Stomach (tissue), 9 donors: ENCODE measurements around the gene MRPL28. TPM values are rescaled to one million over a fixed set of nuclear protein-coding genes. Genes with fewer than 3 reads are reported as not detected.
A peak's percentile ranks its signal among the peaks of the same experiment; 100 is the strongest.
"Not testable (repeated sequence)": the region's sequence is repeated elsewhere in the genome, so short reads cannot be mapped to it uniquely, and the experiment has no call there.

ENCODE experiments used
- DNase-seq, 2 donors: peaks; one replicate each; pipeline versions ENCODE4 v3.0.0 to v3.0.0-alpha.2; 2013 to 2019
- H3K27ac ChIP-seq, 5 donors: fragments of 200-600 bp in 4 of 5; sonication (generic) in 4 of 5; one replicate each; pipeline ENCODE4 v1.5.1; 2013 to 2019; ENCODE audit warnings: mild to moderate bottlenecking in 1 of 5, moderate library complexity in 1 of 5
- H3K27me3 ChIP-seq, 3 donors: fragments of 200-600 bp; sonication (generic); one replicate each; pipeline ENCODE4 v1.5.1; 2017 to 2019; ENCODE audit warnings: mixed run types in 1 of 3
- H3K36me3 ChIP-seq, 4 donors: fragments of 200-600 bp; sonication (generic); 1 replicate in 3 of 4; 2 replicates in 1 of 4; pipeline ENCODE4 v1.5.1; 2016 to 2019
- H3K4me1 ChIP-seq, 4 donors: fragments of 200-600 bp; sonication (generic); one replicate each; pipeline ENCODE4 v1.5.1; 2016 to 2019
- H3K4me3 ChIP-seq, 4 donors: fragments of 200-600 bp; sonication (generic) in 3 of 4; one replicate each; pipeline ENCODE4 v1.5.1; 2016 to 2019; ENCODE audit warnings: mild to moderate bottlenecking in 1 of 4
- H3K9me3 ChIP-seq, 4 donors: fragments of 200-600 bp; sonication (generic); one replicate each; pipeline ENCODE4 v1.5.1; 2016 to 2019
- CTCF ChIP-seq, 7 experiments: fragments of 450-650 bp in 4 of 7; fragments of 200-600 bp in 3 of 7; sonication (generic) in 3 of 7; IDR thresholded peaks; one replicate each; pipeline ENCODE4 v1.5.1; 2016 to 2019; ENCODE audit warnings: antibody characterized with exemption in 7 of 7, control low read depth in 2 of 7, mild to moderate bottlenecking in 1 of 7
- EP300 ChIP-seq: sonication (generic); formaldehyde crosslinking; IDR thresholded peaks from one replicate; pipeline ENCODE4 v1.6.1; 2017; ENCODE audit warnings: antibody characterized with exemption
- POLR2A ChIP-seq, 4 donors: fragments of 450-650 bp; IDR thresholded peaks; one replicate each; pipeline ENCODE4 v1.6.1; 2016; ENCODE audit warnings: antibody characterized with exemption in 4 of 4, control low read depth in 2 of 4, mild to moderate bottlenecking in 1 of 4, moderate library complexity in 1 of 4
- POLR2AphosphoS5 ChIP-seq, 3 donors: sonication (generic); formaldehyde crosslinking; IDR thresholded peaks; one replicate each; pipeline ENCODE4 v1.6.1; 2016; ENCODE audit warnings: antibody characterized with exemption in 3 of 3
- WGBS, 5 donors: extraction: QIAGEN DNeasy Blood & Tissue Kit in 3 of 5; methylation state at CpG; one replicate each; pipeline versions ENCODE4 v1.1.5 to v1.1.7; 2013 to 2018; 5-methylcytosine and 5-hydroxymethylcytosine counted together
- intact Hi-C: fragments of 100-400 bp; cut with DNase I; formaldehyde crosslinking; loops from one replicate; pipeline ENCODE4 v1.15.1; 2023; ENCODE audit warnings: low total_unique reads
- polyA plus RNA-seq, 3 donors: library from polyadenylated mRNA; stranded (reverse); fragments of 200-250 nt; gene quantifications; one replicate each; pipeline ENCODE4 v1.2.3, GENCODE V29; 2013
- total RNA-seq, 5 donors: library from RNA; depleted of rRNA; stranded (reverse); fragments of >200 nt; gene quantifications; one replicate each; pipeline versions ENCODE4 v1.1.0 to v1.2.3, GENCODE V29; 2014 to 2016
- donor health status: healthy with polysubstance abuse.
- donor health status: Bipolar disorder and iron deficiency.
- donor health status: healthy.

Gene MRPL28
- total and polyA plus RNA-seq, 8 donors = 9.9 to 106 (median 56.6) TPM

- H3K27me3 ChIP-seq = no peaks in the 10 kb centered on the region
- H3K4me3 ChIP-seq = peak overlapping the region; percentile 62 to 89 (median 76)
- no peak for TF ChIP-seq POLR2A (IDR thresholded peaks at IDR 0.05)
- TF ChIP-seq POLR2AphosphoS5 (IDR thresholded peaks at IDR 0.05) = peak in 1 of 3 donors; percentile 4
- intact Hi-C loops = no loop called here
- WGBS, 5 donors = 2 to 5% (median 4%) methylated on average over 22 of the region's 22 CpGs
- H3K27ac ChIP-seq = peak overlapping the region; percentile 60 to 90 (median 75)
- no peaks in the 10 kb centered on the region for H3K9me3 ChIP-seq
- DNase-seq = peak in 1 of 2 donors; percentile 78
- peaks cover 0 to 15% (median 8%) of the 10 kb centered on the region in 4 donors for H3K36me3 ChIP-seq
- H3K4me1 ChIP-seq = peaks cover 24 to 46% (median 37%) of the 10 kb centered on the region in 4 donors
These were observed 26.3 kb upstream of the MRPL28 start for GRCh38 chr16:396605-397004.

- TF ChIP-seq POLR2A (IDR thresholded peaks at IDR 0.05) (no peak), EP300 (no peak), POLR2AphosphoS5 (IDR thresholded peaks at IDR 0.05) (no peak), CTCF (IDR thresholded peaks at IDR 0.05) (no peak)
- Histone ChIP-seq H3K27me3 (no peaks in the 10 kb centered on the region), H3K4me1 (peaks cover 24 to 46% (median 37%) of the 10 kb centered on the region in 4 donors), H3K9me3 (no peaks in the 10 kb centered on the region), H3K27ac (peak overlapping the region; percentile 60 to 90 (median 75)), H3K36me3 (peaks cover 0 to 15% (median 8%) of the 10 kb centered on the region in 4 donors), H3K4me3 (peak overlapping the region; percentile 62 to 89 (median 76))
- intact Hi-C loops = no loop called here
- no peak for DNase-seq
- WGBS, 5 donors = 17 to 37% (median 20%) methylated on average over 3 of the region's 3 CpGs
These were observed 25.9 kb upstream of the MRPL28 start for GRCh38 chr16:396199-396598.

GRCh38 chr16:392450-393030, 22.2 kb upstream of the MRPL28 start:
- Histone ChIP-seq H3K27me3 (no peaks in the 10 kb centered on the region), H3K36me3 (no peaks in the 10 kb centered on the region), H3K9me3 (no peaks in the 10 kb centered on the region), H3K4me1 (peaks cover 16 to 32% (median 24%) of the 10 kb centered on the region in 4 donors), H3K27ac (no peak overlapping the region), H3K4me3 (no peak overlapping the region)
- no peak for TF ChIP-seq CTCF (IDR thresholded peaks at IDR 0.05)
- no peak for TF ChIP-seq POLR2AphosphoS5 (IDR thresholded peaks at IDR 0.05)
- TF ChIP-seq EP300 = no peak
- no peak for TF ChIP-seq POLR2A (IDR thresholded peaks at IDR 0.05)
- 79 to 92% (median 90%) methylated on average over 7 of the region's 7 CpGs for WGBS, 5 donors
- DNase-seq = no peak
- intact Hi-C loops = no loop called here

- Histone ChIP-seq H3K4me1 (peaks cover 12 to 39% (median 27%) of the 10 kb centered on the region in 4 donors), H3K27ac (no peak overlapping the region), H3K9me3 (no peaks in the 10 kb centered on the region), H3K36me3 (no peaks in the 10 kb centered on the region), H3K4me3 (no peak overlapping the region), H3K27me3 (no peaks in the 10 kb centered on the region)
- intact Hi-C loops = no loop called here
- peak; percentile 60 to 70 for DNase-seq
- peak in 5 of 7 experiments; percentile 33 to 71 (median 55) for TF ChIP-seq CTCF (IDR thresholded peaks at IDR 0.05)
- TF ChIP-seq POLR2AphosphoS5 (IDR thresholded peaks at IDR 0.05) = no peak
- WGBS, 5 donors = 64 to 72% (median 67%) methylated on average over 7 of the region's 7 CpGs
These were observed 21.6 kb upstream of the MRPL28 start for GRCh38 chr16:391885-392335.

- peaks cover 4 to 36% (median 21%) of the 10 kb centered on the region in 4 donors for H3K4me1 ChIP-seq
- TF ChIP-seq POLR2A (IDR thresholded peaks at IDR 0.05) (no peak), CTCF (IDR thresholded peaks at IDR 0.05) (no peak), POLR2AphosphoS5 (IDR thresholded peaks at IDR 0.05) (no peak), EP300 (no peak)
- H3K27ac ChIP-seq = peak overlapping the region in 1 of 5 donors; percentile 76
- peak in 1 of 2 donors; percentile 34 for DNase-seq
- no peak overlapping the region for H3K4me3 ChIP-seq
- no peaks in the 10 kb centered on the region for H3K9me3 ChIP-seq
- H3K36me3 ChIP-seq = no peaks in the 10 kb centered on the region
- H3K27me3 ChIP-seq = no peaks in the 10 kb centered on the region
- intact Hi-C loops = no loop called here
- WGBS, 5 donors = 74 to 94% (median 83%) methylated on average over 9 to 10 of the region's 10 CpGs
These were observed 19.0 kb upstream of the MRPL28 start for GRCh38 chr16:389352-389751.

GRCh38 chr16:387761-388666, 17.7 kb upstream of the MRPL28 start:
- H3K9me3 ChIP-seq, H3K27me3 ChIP-seq, H3K36me3 ChIP-seq, H3K4me3 ChIP-seq, intact Hi-C loops: not testable (repeated sequence)
- H3K27ac ChIP-seq = peak overlapping the region in 4 of 5 donors; percentile 31 to 76 (median 51)
- WGBS, 5 donors = 21 to 49% (median 25%) methylated on average over 20 of the region's 20 CpGs
- H3K4me1 ChIP-seq = peaks cover 17 to 50% (median 34%) of the 10 kb centered on the region in 4 donors
- DNase-seq = peak in 1 of 2 donors; percentile 65
